ENCODE results near the gene RPS13.
"Not testable (repeated sequence)": the region's sequence is repeated elsewhere in the genome, so short reads cannot be mapped to it uniquely, and the experiment has no call there.

RPS13 gene

GRCh38 chr11:17067417-17067816 is 10.1 kb downstream of the RPS13 start:
- H4K20me1 ChIP-seq (ENCODE audit: insufficient read depth, low read length): no peaks in the 10 kb centered on the region

DNA sequence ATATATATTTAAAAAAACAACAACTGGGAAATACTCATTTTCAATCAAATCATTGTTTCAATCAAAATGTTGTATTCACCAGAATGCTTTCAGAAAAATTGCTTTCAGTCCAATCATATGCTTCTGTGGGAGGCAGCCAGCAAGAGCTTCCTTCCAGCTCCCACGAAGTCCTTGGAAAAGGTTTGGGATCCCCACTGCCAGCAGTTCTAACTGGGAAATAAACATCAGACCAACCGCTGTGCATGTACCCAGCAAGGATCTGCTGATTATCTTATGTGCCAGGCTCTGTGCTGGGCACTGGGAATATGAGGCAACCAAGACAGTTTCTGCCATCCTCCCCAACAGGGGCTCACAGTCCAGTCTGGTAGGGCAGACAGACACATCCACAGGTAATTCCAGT is 10.8 kb downstream of the RPS13 start:
- Histone ChIP-seq H3K4me3 (ENCODE audit: low read length) (no peak overlapping the region), H3K27ac (ENCODE audit: low read length) (no peak overlapping the region), H3K27me3 (ENCODE audit: low read depth, low read length) (no peaks in the 10 kb centered on the region), H3K36me3 (replicated peaks; ENCODE audit: low read depth, low read length) (no peaks in the 10 kb centered on the region), H3K9me3 (ENCODE audit: insufficient read depth, low read length) (no peaks in the 10 kb centered on the region), H3K9ac (ENCODE audit: low read length) (no peak overlapping the region), H4K20me1 (ENCODE audit: insufficient read depth, low read length) (no peaks in the 10 kb centered on the region), H3K4me2 (ENCODE audit: low read length) (no peak overlapping the region), H2AFZ (ENCODE audit: low read depth, low read length) (no peak overlapping the region), H3K79me2 (ENCODE audit: low read length) (no peaks in the 10 kb centered on the region), H3K4me1 (ENCODE audit: low read length) (no peaks in the 10 kb centered on the region)
- TF ChIP-seq EZH2phosphoT487 (IDR thresholded peaks at IDR 0.05; ENCODE audit: low read depth): no peak
- no peak for TF ChIP-seq CTCF (IDR thresholded peaks at IDR 0.05; ENCODE audit: low read depth, low read length)

More at GRCh38 chr11:17067417-17067816, 10.1 kb downstream of the RPS13 start:
- Histone ChIP-seq H3K4me1 (ENCODE audit: low read length) (no peaks in the 10 kb centered on the region), H3K27ac (ENCODE audit: low read length) (no peak overlapping the region), H3K9me3 (ENCODE audit: insufficient read depth, low read length) (no peaks in the 10 kb centered on the region), H3K4me2 (ENCODE audit: low read length) (no peak overlapping the region), H3K36me3 (replicated peaks; ENCODE audit: low read depth, low read length) (no peaks in the 10 kb centered on the region), H3K9ac (ENCODE audit: low read length) (no peak overlapping the region), H3K4me3 (ENCODE audit: low read length) (no peak overlapping the region), H3K27me3 (ENCODE audit: low read depth, low read length) (no peaks in the 10 kb centered on the region), H2AFZ (ENCODE audit: low read depth, low read length) (no peak overlapping the region), H3K79me2 (ENCODE audit: low read length) (no peaks in the 10 kb centered on the region)
- TF ChIP-seq CTCF (IDR thresholded peaks at IDR 0.05; ENCODE audit: low read depth, low read length) (no peak), EZH2phosphoT487 (IDR thresholded peaks at IDR 0.05; ENCODE audit: low read depth) (no peak)

DNA sequence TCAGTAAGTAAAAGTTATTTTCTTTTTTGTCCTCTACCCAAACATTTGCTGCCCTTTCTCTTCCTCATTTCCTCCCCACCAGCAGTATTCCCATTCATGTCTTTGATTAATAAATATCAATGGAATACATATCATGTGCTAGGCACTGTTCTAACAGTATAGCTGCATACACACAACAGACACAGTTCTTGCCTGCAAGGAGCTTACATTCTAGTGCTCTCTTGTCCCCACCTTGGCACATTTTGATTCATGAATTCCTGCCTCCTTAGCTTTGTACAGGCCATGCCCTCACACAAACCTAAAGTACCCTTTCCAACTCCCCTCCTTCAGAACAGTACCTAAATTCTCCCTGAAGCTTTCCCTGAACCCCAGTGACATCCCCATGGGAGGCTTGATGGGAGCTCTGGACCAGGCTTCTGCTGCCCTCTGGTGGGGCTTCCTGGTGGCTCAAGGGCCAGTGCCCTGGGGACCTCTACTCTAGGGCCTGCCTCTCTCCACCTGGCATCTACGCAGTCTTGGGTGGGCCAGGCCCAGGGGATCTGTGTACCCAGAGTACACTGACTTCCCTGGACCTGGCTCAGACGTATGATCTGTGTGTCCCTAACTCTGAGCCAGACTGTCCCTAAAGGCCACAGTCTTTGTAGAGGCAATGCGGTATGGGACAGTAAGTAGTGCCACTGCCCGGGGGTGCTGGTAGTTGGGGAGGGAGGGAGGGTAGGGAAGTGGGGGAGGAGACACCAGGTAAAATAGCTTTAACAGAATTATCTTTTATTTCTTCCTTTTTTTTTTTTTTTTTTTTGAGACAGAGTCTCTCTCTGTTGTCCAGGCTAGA is 14.1 kb downstream of the RPS13 start:
- Histone ChIP-seq H3K79me2 (ENCODE audit: low read length) (no peaks in the 10 kb centered on the region), H3K27ac (ENCODE audit: low read length) (no peak overlapping the region), H4K20me1 (ENCODE audit: insufficient read depth, low read length) (no peaks in the 10 kb centered on the region), H3K9me3 (ENCODE audit: insufficient read depth, low read length) (no peaks in the 10 kb centered on the region), H3K27me3 (ENCODE audit: low read depth, low read length) (no peaks in the 10 kb centered on the region), H3K9ac (ENCODE audit: low read length) (no peak overlapping the region), H3K4me1 (ENCODE audit: low read length) (no peaks in the 10 kb centered on the region), H3K4me2 (ENCODE audit: low read length) (no peak overlapping the region), H3K4me3 (ENCODE audit: low read length) (no peak overlapping the region), H3K36me3 (replicated peaks; ENCODE audit: low read depth, low read length) (no peaks in the 10 kb centered on the region), H2AFZ (ENCODE audit: low read depth, low read length) (no peak overlapping the region)
- TF ChIP-seq CTCF (IDR thresholded peaks at IDR 0.05; ENCODE audit: low read depth, low read length) (peak; percentile 87), EZH2phosphoT487 (IDR thresholded peaks at IDR 0.05; ENCODE audit: low read depth) (no peak)

- H3K27ac ChIP-seq (ENCODE audit: low read length); H3K4me3 ChIP-seq (ENCODE audit: low read length); H3K9ac ChIP-seq (ENCODE audit: low read length); H3K9me3 ChIP-seq (ENCODE audit: insufficient read depth, low read length); H4K20me1 ChIP-seq (ENCODE audit: insufficient read depth, low read length); H3K4me2 ChIP-seq (ENCODE audit: low read length); H3K4me1 ChIP-seq (ENCODE audit: low read length); H3K36me3 ChIP-seq (replicated peaks; ENCODE audit: low read depth, low read length); H3K27me3 ChIP-seq (ENCODE audit: low read depth, low read length); H2AFZ ChIP-seq (ENCODE audit: low read depth, low read length); H3K79me2 ChIP-seq (ENCODE audit: low read length): not testable (repeated sequence)
These were observed 26.3 kb downstream of the RPS13 start for GRCh38 chr11:17051146-17051545.

DNA sequence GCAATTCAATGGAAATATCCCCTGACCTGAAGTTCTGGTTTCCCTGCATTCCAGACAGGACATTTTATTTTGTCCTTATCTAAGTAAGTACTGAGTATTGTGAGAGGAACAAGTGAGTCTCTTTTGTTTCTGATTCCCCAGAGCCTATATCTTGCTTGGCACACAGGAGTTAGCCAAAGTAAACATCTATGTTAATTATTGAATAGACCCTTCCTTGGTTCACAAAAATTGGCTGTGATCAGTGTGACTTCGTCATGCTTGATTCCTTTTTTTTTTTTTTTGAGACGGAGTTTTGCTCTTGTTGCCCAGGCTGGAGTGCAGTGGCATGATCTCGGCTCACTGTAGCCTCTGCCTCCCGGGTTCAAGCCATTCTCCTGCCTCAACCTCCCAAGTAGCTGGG is 29.0 kb downstream of the RPS13 start:
- not testable (repeated sequence) for H3K9ac ChIP-seq (ENCODE audit: low read length); H3K27me3 ChIP-seq (ENCODE audit: low read depth, low read length); H2AFZ ChIP-seq (ENCODE audit: low read depth, low read length); H4K20me1 ChIP-seq (ENCODE audit: insufficient read depth, low read length); H3K4me1 ChIP-seq (ENCODE audit: low read length); H3K4me2 ChIP-seq (ENCODE audit: low read length); H3K9me3 ChIP-seq (ENCODE audit: insufficient read depth, low read length); H3K27ac ChIP-seq (ENCODE audit: low read length); H3K79me2 ChIP-seq (ENCODE audit: low read length); H3K4me3 ChIP-seq (ENCODE audit: low read length); H3K36me3 ChIP-seq (replicated peaks; ENCODE audit: low read depth, low read length)
